Cerebellar nuclear complex (tissue), 1 donor: ENCODE measurements around the gene CNN3.

Experiments
- DNase-seq, 2 experiments: peaks; one replicate each; lab custom pipeline; 2025; lab: John Stamatoyannopoulos, UW

CNN3 gene

GRCh38 chr1:94856004-94856403 lies 70.9 kb downstream of the CNN3 start:
- DNase-seq, result no peak

GRCh38 chr1:94855307-94855700 lies 71.6 kb downstream of the CNN3 start:
- DNase-seq, result no peak

DNA sequence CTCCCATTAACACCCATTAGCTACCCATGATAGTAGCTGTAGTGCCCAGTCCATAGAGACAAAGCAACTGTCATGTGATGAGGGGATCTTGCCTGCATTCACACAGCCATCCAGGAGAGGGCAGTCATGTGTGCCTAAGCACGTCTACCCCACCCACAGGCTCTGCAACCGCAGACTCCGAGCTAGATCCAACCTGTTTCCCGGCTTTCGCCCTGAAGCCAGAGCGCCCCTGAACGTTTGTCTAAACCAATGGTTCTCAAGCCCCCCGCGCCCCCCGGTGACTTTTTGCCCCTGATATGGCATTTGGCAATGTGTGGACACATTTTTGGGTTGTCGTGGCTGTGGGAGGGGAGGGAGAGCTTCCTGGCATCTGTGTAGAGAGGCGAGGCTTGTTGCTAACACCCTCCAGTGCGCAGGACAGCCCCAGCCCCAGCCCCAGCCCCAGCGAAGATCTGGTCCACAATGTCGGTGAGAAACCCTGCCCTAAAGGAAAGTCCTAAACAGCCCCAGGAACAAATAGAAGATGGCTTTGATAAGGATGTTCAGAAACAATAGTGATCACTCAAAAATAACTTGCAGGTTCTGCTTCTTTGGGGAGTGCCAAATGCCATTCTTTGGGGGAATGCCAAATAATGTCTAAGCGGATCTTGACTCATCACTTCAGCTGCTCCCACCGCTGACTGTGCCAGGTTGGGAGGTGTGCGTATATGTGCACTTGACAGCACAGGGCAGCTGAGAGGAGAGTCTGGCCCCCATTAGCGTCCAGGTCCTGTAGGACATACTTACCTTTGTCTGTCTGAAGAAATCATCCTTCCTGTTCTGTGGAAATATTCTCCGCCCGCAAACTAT lies 72.2 kb downstream of the CNN3 start:
- peak; percentile 33 to 63 for DNase-seq

GRCh38 chr1:94852788-94853187 lies 74.1 kb downstream of the CNN3 start:
- DNase-seq, result no peak

DNA sequence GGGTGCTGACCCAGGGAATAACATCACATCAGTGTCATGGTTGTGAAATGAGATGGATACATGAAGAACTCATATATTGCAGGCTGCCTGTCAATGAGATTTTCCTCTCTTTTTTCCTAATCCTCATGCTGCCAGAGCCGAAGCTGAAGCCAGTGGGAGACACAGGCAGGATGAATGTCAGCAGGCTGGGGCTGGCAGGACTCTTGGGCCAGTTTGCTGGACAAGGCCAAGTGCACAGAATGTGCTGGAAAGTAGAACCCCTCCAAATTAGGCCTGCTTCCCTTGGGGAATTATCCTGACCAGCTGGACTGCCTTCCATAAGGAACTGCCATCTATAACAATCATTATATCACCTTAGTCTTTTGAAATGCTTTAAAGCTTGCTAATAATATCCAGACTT lies 75.3 kb downstream of the CNN3 start:
- DNase-seq, result peak; percentile 54 to 86
